Fibroblast of lung (primary cell): ENCODE results near the gene DUOX2. TPM values are rescaled to one million over a fixed set of nuclear protein-coding genes. Genes with fewer than 3 reads are reported as not detected.

ENCODE experiments used
- DNase-seq, 2 donors: peaks; one replicate each; pipeline versions ENCODE4 v3.0.0 to v3.0.0-alpha.2; 2010; ENCODE audit warnings: low read depth in 2 of 2
- H2AFZ ChIP-seq: 2 replicates; pipeline ENCODE4 v1.5.1; 2012; ENCODE audit warnings: low read length, control low read depth, inconsistent platforms
- H3K27ac ChIP-seq: 2 replicates; pipeline ENCODE4 v1.5.1; 2011; ENCODE audit warnings: low read length, control low read depth; ENCODE audit not compliant: insufficient read depth
- H3K27me3 ChIP-seq: 2 replicates; pipeline ENCODE4 v1.5.1; 2011; ENCODE audit warnings: mild to moderate bottlenecking, low read length; ENCODE audit not compliant: control insufficient read depth, insufficient read depth
- H3K36me3 ChIP-seq: 2 replicates; pipeline ENCODE4 v1.5.1; 2011; ENCODE audit warnings: low read length; ENCODE audit not compliant: control insufficient read depth, insufficient read depth
- H3K4me1 ChIP-seq: 2 replicates; pipeline ENCODE4 v1.5.1; 2011; ENCODE audit warnings: low read length; ENCODE audit not compliant: control insufficient read depth, insufficient read depth; ENCODE audit errors: extremely low read depth
- H3K4me2 ChIP-seq: 2 replicates; pipeline ENCODE4 v1.5.1; 2011; ENCODE audit warnings: low read length, control low read depth; ENCODE audit not compliant: insufficient read depth; ENCODE audit errors: extremely low read depth
- H3K4me3 ChIP-seq, 4 experiments: fragments of 200-600 bp in 1 of 4; sonication (generic) in 1 of 4; replicated peaks in 1 of 4; 2 replicates each; pipeline ENCODE4 v1.5.1; 2011 to 2016; ENCODE audit warnings: low read length in 4 of 4, low read depth in 3 of 4, mild to moderate bottlenecking in 3 of 4, control low read depth in 2 of 4, inconsistent platforms in 1 of 4, mixed read lengths in 1 of 4; ENCODE audit not compliant: insufficient read depth in 1 of 4; ENCODE audit errors: control extremely low read depth in 1 of 4
- H3K79me2 ChIP-seq: 2 replicates; pipeline ENCODE4 v1.5.1; 2012; ENCODE audit warnings: mild to moderate bottlenecking, low read length, inconsistent platforms; ENCODE audit not compliant: control insufficient read depth, insufficient read depth
- H3K9ac ChIP-seq: 2 replicates; pipeline ENCODE4 v1.5.1; 2011; ENCODE audit warnings: mild to moderate bottlenecking, low read length, control low read depth; ENCODE audit not compliant: insufficient read depth
- H3K9me3 ChIP-seq: 2 replicates; pipeline ENCODE4 v1.5.1; 2012; ENCODE audit warnings: low read depth, low read length; ENCODE audit not compliant: control insufficient read depth, insufficient read depth
- H4K20me1 ChIP-seq: 2 replicates; pipeline ENCODE4 v1.5.1; 2011; ENCODE audit warnings: low read length; ENCODE audit not compliant: control insufficient read depth, insufficient read depth; ENCODE audit errors: extremely low read depth
- CTCF ChIP-seq, 2 donors: IDR thresholded peaks in 1 of 2; conservative IDR thresholded peaks in 1 of 2; 1 replicate in 1 of 2; 2 replicates in 1 of 2; pipeline ENCODE4 v1.5.1; 2011 to 2012; ENCODE audit warnings: low read length in 2 of 2, control low read depth in 1 of 2, inconsistent platforms in 1 of 2, low read depth in 1 of 2, mild to moderate bottlenecking in 1 of 2
- EZH2 ChIP-seq: IDR thresholded peaks from 2 replicates; pipeline ENCODE4 v1.5.1; 2012; ENCODE audit warnings: low read length, control low read depth, mild to moderate bottlenecking; ENCODE audit errors: missing control alignments
- polyA minus RNA-seq: library from RNA; depleted of rRNA, polyadenylated mRNA; stranded (reverse); fragments of >200 nt; gene quantifications from 2 replicates; pipeline ENCODE4 v1.2.3, GENCODE V29; 2011; ENCODE audit warnings: low replicate concordance
- polyA plus RNA-seq, 2 donors: library from polyadenylated mRNA; depleted of rRNA in 1 of 2; stranded (reverse) in 1 of 2; unstranded in 1 of 2; fragments of >200 nt; gene quantifications; 2 replicates each; pipeline ENCODE4 v1.2.1, GENCODE V29; 2011 to 2012; ENCODE audit warnings: missing spikeins in 1 of 2
- total RNA-seq: library from RNA; depleted of rRNA; stranded (reverse); fragments of >200 nt; gene quantifications from 2 replicates; pipeline ENCODE4 v1.2.1, GENCODE V29; 2014

DUOX2 gene
- total RNA-seq (not detected in 2 replicates), polyA plus RNA-seq (not detected in 2 replicates), polyA minus RNA-seq (not detected in 2 replicates)
- not detected in 2 replicates for polyA plus RNA-seq (2012)

- no peak for DNase-seq
- TF ChIP-seq CTCF (conservative IDR thresholded peaks at IDR 0.05 in 1 of 2, IDR thresholded peaks at IDR 0.05 in 1 of 2; ENCODE audit: low read depth in 1 of 2, low read length in 2 of 2) (no peak), EZH2 (peak; percentile 27)
- no peaks in the 10 kb centered on the region for H3K4me1 ChIP-seq
- no peak within 1 kb of the TSS for H3K4me3 ChIP-seq
- H3K79me2 ChIP-seq, result no peaks in the 10 kb centered on the region
- H2AFZ ChIP-seq, result no peak within 1 kb of the TSS
- no peaks in the 10 kb centered on the region for H3K9me3 ChIP-seq
- no peaks in the 10 kb centered on the region for H4K20me1 ChIP-seq
- no peaks in the 10 kb centered on the region for H3K36me3 ChIP-seq
- H3K4me2 ChIP-seq, result no peak within 1 kb of the TSS
- H3K9ac ChIP-seq, result no peak within 1 kb of the TSS
- no peak within 1 kb of the TSS for H3K27ac ChIP-seq
- H3K27me3 ChIP-seq, result peaks cover 80% of the 10 kb centered on the region
Measured at GRCh38 chr15:45114076-45114750, at the start of gene DUOX2, which contains the start of gene DUOXA2. Gene DUOX2, minus strand, starts transcription at chr15:45114172. Its CDS starts 761 bp downstream, at chr15:45113411. Gene DUOXA2, plus strand, starts transcription at chr15:45114326. Its CDS starts 280 bp downstream, at chr15:45114606.

DNA sequence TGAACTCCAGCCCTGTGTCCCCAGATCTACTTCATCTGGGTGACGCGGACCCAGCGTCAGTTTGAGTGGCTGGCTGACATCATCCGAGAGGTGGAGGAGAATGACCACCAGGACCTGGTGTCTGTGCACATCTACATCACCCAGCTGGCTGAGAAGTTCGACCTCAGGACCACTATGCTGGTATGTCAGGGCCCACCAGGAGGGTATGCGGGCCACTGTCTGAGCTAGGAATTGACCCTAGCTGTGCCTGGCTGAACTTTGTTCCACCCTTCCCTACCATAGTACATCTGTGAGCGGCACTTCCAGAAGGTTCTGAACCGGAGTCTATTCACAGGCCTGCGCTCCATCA, 49.5 kb upstream of the DUOX2 start:
- H3K4me3 ChIP-seq, result no peak overlapping the region
- TF ChIP-seq EZH2 (no peak), CTCF (conservative IDR thresholded peaks at IDR 0.05 in 1 of 2, IDR thresholded peaks at IDR 0.05 in 1 of 2; ENCODE audit: low read depth in 1 of 2, low read length in 2 of 2) (no peak)
- no peaks in the 10 kb centered on the region for H3K36me3 ChIP-seq
- H3K27me3 ChIP-seq, result no peaks in the 10 kb centered on the region
- H2AFZ ChIP-seq, result no peak overlapping the region
- no peaks in the 10 kb centered on the region for H3K9me3 ChIP-seq
- no peaks in the 10 kb centered on the region for H3K79me2 ChIP-seq
- H3K4me1 ChIP-seq, result peaks cover 10% of the 10 kb centered on the region
- no peak overlapping the region for H3K4me2 ChIP-seq
- H3K9ac ChIP-seq, result no peak overlapping the region
- H3K27ac ChIP-seq, result no peak overlapping the region
- H4K20me1 ChIP-seq, result no peaks in the 10 kb centered on the region
- no peak for DNase-seq

DNA sequence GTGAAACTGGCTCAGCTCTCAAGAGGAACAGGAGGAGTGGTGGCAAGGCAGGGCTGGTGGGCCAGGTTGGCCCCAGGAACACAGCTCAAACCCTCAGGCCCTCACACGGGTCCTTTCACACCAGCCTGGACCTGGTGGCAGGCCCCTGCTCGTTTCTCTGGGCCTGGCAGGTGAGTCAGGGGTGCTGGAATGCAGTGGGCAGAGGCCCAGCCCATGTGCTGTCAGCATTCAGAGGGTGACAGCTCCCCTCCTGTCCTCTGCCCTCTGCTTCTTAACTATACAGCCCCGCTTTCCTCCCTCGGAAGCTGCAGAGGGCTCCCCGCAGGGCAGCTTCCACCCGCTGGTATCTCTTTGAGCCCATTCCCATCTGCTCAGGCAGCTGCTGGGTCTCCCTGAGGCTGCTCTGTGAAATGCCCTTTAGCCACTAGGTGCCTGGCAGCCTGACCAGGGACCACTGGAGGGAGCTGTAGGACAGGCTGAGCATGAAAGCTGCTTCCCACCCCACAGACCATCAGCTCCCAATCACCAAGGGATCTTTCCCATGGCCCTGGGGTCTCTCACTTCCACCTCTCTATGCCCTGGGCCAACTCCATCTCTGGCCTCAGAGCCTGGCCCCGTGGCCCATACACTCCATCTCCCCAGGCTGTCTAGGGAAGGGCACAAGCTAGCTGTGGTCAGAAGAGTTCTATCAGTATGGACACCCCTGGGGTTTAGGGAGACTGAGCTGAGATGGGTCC, 49.0 kb upstream of the DUOX2 start:
- Histone ChIP-seq H3K27ac (peak overlapping the region; percentile 25), H3K4me3 (no peak overlapping the region), H3K4me2 (peak overlapping the region; percentile 52), H3K36me3 (no peaks in the 10 kb centered on the region), H3K4me1 (peaks cover 10% of the 10 kb centered on the region), H3K27me3 (no peaks in the 10 kb centered on the region), H3K79me2 (no peaks in the 10 kb centered on the region), H3K9ac (no peak overlapping the region), H2AFZ (no peak overlapping the region), H3K9me3 (no peaks in the 10 kb centered on the region), H4K20me1 (no peaks in the 10 kb centered on the region)
- DNase-seq, result peak; percentile 73 to 85
- no peak for TF ChIP-seq EZH2
- peak; percentile 94 to 99 for TF ChIP-seq CTCF (conservative IDR thresholded peaks at IDR 0.05 in 1 of 2, IDR thresholded peaks at IDR 0.05 in 1 of 2; ENCODE audit: low read depth in 1 of 2, low read length in 2 of 2)
